NCI-H2029 treated with DMSO at 0.1 percent for 48 hours (cell line): ENCODE data around the gene TMEM163.
A peak's percentile ranks its signal among the peaks of the same experiment; 100 is the strongest.

Experiments
- DNase-seq: peaks from one replicate; lab custom pipeline; 2025; lab: John Stamatoyannopoulos, UW

TMEM163 gene

DNA sequence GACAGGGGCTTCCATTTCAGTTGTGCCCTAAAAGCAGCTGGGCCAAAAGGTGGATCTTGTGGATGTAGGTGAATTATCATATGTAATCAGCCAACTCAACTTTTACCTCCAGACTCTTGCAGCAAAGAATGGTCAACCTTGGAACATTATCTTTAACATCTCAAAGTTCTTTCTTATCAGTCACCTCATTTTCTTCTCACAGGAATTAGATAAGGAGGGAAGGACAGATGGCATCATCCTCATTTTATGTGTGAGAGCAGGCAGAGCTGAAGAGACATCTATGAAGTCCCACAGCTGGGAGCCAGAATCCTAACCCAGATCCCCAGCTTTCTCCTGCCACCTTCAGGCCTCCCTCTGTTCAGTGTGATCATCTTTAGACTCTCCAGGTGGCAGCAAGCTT is 282.9 kb downstream of the TMEM163 start:
- DNase-seq, result no peak

DNA sequence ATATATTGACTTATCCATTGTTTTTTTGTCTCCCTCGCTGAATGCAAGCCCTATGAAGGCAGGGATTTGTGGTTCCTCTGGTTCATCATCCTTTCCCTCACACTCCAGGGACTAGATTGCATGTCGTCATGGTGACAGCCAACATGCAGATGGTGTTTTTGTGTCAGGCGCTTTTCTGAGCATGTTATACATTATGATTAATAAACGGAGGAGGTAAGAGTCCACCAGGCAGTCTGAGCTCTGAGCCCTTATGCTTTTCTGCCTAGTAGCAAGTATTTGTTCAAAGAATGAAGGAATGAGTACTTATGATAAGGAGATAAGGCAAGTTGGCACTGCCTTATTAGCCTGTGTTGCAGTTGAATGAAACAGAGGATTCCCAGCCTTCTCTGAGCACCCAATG is 283.3 kb downstream of the TMEM163 start:
- DNase-seq, result no peak

GRCh38 chr2:134433979-134434378 is 284.8 kb downstream of the TMEM163 start:
- DNase-seq, result no peak

GRCh38 chr2:134433469-134433868 is 285.3 kb downstream of the TMEM163 start:
- no peak for DNase-seq

- no peak for DNase-seq
Measured at GRCh38 chr2:134432435-134432883, 286.3 kb downstream of the TMEM163 start.

- no peak for DNase-seq
Measured at GRCh38 chr2:134431838-134432434, 286.9 kb downstream of the TMEM163 start.

- no peak for DNase-seq
Measured at GRCh38 chr2:134429886-134430285, 288.9 kb downstream of the TMEM163 start.

DNA sequence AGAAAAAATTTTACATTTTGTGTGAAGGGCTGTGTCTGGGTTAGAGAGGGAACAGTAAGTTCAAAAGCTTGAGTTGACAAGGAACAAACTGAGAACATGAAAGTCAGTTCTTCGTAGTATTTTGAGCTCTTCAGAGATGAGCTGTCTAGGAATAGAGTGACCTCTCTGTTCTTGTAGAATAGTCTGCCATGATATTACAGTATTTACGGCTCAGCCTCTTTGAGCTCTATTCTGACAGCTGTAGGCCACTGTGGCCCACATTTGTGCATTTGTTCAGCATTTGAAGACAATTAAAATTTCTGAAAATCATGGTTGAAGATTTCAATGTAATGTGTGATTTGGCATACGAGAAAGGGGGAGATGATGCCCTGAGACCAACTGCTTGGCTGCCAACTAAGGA is 292.1 kb downstream of the TMEM163 start:
- no peak for DNase-seq

DNA sequence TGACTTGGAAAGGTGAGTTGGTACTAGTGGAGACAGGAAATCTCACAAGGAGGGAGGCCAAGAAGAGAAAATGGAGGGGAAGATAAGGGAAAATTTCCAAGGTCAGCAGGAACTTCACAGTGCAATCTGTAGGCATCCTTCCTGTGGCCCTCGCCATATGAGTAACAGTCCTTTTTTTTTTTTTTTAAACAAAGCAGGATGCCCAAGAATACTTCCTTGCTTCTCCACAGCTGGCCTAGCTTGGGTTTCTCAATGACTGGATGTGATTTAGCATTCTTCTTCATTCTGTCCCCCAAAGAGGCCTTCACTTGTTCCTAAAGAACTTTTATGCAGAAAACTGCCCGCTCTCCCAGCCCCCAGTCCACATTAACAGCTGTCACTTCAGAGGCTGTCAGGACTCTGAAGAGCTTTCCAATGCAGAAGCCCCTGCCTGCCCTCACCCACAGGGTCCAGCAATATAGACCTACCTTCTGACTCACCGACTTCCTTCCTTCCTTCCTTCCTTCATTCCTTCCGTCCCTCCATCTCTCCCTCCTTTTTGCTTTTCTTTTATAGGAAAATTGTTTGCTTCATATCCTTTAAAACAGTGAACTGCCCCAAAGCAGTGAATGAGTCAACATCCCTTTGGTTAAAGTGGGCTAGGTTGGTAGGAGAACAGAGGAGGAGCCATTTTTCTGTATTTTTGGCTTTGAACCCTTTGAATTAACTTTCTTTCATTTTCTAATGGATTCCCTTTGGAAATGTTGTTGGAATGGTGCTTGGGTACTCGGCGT is 292.9 kb downstream of the TMEM163 start:
- DNase-seq, result no peak

- no peak for DNase-seq
Measured at GRCh38 chr2:134421556-134422328, 297.1 kb downstream of the TMEM163 start.

GRCh38 chr2:134420920-134421319 is 297.9 kb downstream of the TMEM163 start:
- no peak for DNase-seq

- DNase-seq, result peak; percentile 73
Measured at GRCh38 chr2:134420259-134420658, 298.5 kb downstream of the TMEM163 start.

DNA sequence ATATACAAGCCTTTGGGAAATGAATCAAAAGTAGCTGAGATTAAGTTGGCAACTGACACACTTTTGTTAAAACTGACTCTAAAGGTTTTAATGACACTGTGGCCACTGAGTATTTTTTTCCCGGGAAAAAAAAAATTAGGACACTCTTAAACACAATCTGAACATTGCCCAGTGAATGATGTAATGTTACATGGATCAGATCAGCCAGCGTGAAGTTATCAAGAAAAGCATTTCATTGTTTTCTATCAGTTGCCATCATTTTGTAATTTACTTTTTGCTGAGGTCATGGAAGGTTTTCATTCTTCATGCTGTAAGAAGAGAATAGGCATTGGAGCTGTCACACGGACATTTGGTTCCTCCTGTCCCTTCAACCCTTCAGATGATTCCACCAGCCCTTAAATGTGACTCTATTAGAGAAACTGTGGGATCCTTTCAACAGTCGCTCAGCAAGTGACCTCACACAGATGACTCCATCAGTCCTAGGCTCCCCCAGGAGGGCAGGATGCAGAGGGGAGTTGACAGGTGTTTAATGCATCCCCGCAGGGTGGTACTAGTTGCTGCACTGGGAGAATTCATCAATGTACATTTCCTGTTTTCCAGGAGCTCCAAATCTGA is 300.7 kb downstream of the TMEM163 start:
- DNase-seq, result no peak

GRCh38 chr2:134416637-134417036 is 302.2 kb downstream of the TMEM163 start:
- DNase-seq, result no peak

- no peak for DNase-seq
Measured at GRCh38 chr2:134416018-134416417, 302.8 kb downstream of the TMEM163 start.

DNA sequence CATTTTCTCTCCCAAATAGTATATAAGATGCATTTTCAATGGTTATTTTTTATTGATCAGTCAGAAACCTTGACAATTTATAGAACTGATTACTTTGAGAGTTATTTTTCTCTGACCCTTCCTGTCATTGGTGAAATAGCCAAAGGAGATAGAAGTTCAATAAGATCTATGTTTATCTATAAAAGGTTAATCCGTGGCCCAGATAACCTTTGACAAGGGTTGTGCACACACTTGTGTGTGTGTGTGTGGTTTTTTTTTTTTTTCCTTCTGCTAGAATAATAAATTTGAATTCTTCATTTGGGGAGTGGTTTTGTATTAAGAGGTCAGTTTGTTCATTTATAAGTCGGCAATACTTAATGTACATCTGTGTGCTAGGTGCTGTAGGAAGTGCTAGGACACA is 304.9 kb downstream of the TMEM163 start:
- DNase-seq, result no peak

GRCh38 chr2:134413430-134413829 is 305.4 kb downstream of the TMEM163 start:
- DNase-seq, result no peak

DNA sequence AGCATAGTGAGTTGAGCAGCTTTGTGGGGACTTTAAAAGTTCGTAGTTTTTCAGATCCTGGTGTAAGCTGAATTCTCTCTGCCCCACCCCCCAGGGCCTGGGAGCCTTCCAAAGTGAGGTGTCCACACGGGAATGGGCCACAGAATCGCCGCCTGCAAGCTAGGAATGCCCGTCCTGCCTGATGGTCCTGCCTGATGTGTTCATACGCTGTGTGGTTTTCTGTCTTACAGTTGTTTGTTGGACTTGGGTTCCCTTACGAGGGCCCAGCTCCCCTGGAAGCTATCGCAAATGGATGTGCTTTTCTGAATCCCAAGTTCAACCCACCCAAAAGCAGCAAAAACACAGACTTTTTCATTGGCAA is 306.2 kb downstream of the TMEM163 start:
- no peak for DNase-seq

GRCh38 chr2:134411828-134412638 is 306.8 kb downstream of the TMEM163 start:
- peak; percentile 59 for DNase-seq

GRCh38 chr2:134411279-134411827 is 307.4 kb downstream of the TMEM163 start:
- no peak for DNase-seq

GRCh38 chr2:134410831-134411231 is 308.0 kb downstream of the TMEM163 start:
- DNase-seq, result no peak
